B cell (primary cell): ENCODE measurements around the gene IFNK. TPM values are rescaled to one million over a fixed set of nuclear protein-coding genes. Genes with fewer than 3 reads are reported as not detected.

ENCODE experiments used
- ATAC-seq: fragments of 200-7000 bp; cut with Tn5 transposase; one replicate; pipeline ENCODE4 v1.10.0; 2021; ENCODE audit warnings: low read depth, mild to moderate bottlenecking, moderate number of reproducible peaks, moderate library complexity
- CTCF ChIA-PET: fragments of 350-600 bp; sonication (Branson Sonifier 250); formaldehyde crosslinking; loops from one replicate; lab custom pipeline; 2021; ENCODE audit warnings: antibody characterized with exemption, inconsistent platforms; lab: Charles Lee
- POLR2A ChIA-PET: fragments of 350-600 bp; sonication (Branson Sonifier 250); formaldehyde crosslinking; loops from one replicate; lab custom pipeline; 2021; ENCODE audit warnings: antibody characterized with exemption; lab: Charles Lee
- DNase-seq: peaks from one replicate; pipeline ENCODE4 v3.0.0; 2013
- H2AFZ ChIP-seq: 2 replicates; pipeline ENCODE4 v1.6.1; 2012; ENCODE audit warnings: mild to moderate bottlenecking, low read depth, low read length; ENCODE audit not compliant: insufficient read depth, poor library complexity, severe bottlenecking
- H3K27ac ChIP-seq, 2 donors: 1 replicate in 1 of 2; 2 replicates in 1 of 2; pipeline ENCODE4 v1.5.1; 2012 to 2013; ENCODE audit warnings: low read length in 2 of 2, mild to moderate bottlenecking in 2 of 2, moderate library complexity in 1 of 2
- H3K27me3 ChIP-seq, 4 experiments: fragments of 200-600 bp in 1 of 4; sonication (generic) in 1 of 4; replicated peaks in 1 of 4; 1 replicate in 2 of 4; 2 replicates in 2 of 4; pipeline versions ENCODE4 v1.6.1 to v1.7.0; 2013 to 2016; ENCODE audit warnings: low read length in 3 of 4, mild to moderate bottlenecking in 2 of 4, mixed read lengths in 1 of 4, moderate library complexity in 1 of 4; ENCODE audit not compliant: insufficient read depth in 4 of 4, control insufficient read depth in 3 of 4; ENCODE audit errors: control extremely low read depth in 1 of 4
- H3K36me3 ChIP-seq, 2 experiments: replicated peaks in 1 of 2; 1 replicate in 1 of 2; 2 replicates in 1 of 2; pipeline versions ENCODE4 v1.6.1 to v1.7.1; 2013; ENCODE audit warnings: low read length in 1 of 2; ENCODE audit not compliant: insufficient read depth in 2 of 2, control insufficient read depth in 1 of 2; ENCODE audit errors: control extremely low read depth in 1 of 2, extremely low read depth in 1 of 2
- H3K4me1 ChIP-seq, 2 donors: fragments of 200-600 bp in 1 of 2; sonication (generic) in 1 of 2; 1 replicate in 1 of 2; 2 replicates in 1 of 2; pipeline versions ENCODE4 v1.5.1 to v1.6.1; 2013 to 2017; ENCODE audit warnings: low read length in 2 of 2; ENCODE audit not compliant: control insufficient read depth in 2 of 2, insufficient read depth in 2 of 2
- H3K4me2 ChIP-seq: replicated peaks from 2 replicates; pipeline ENCODE3; 2012; ENCODE audit warnings: mild to moderate bottlenecking, low read depth, low read length; ENCODE audit not compliant: poor library complexity, severe bottlenecking
- H3K4me3 ChIP-seq, 5 experiments: fragments of 200-600 bp in 1 of 5; sonication (generic) in 1 of 5; 1 replicate in 3 of 5; 2 replicates in 2 of 5; pipeline versions ENCODE4 v1.5.1 to v1.7.0; 2011 to 2016; ENCODE audit warnings: low read length in 4 of 5, mild to moderate bottlenecking in 4 of 5, low read depth in 2 of 5, control low read depth in 1 of 5, moderate library complexity in 1 of 5; ENCODE audit not compliant: insufficient read depth in 1 of 5; ENCODE audit errors: control extremely low read depth in 1 of 5, extremely low read depth in 1 of 5
- H3K79me2 ChIP-seq: fragments of 200-600 bp; sonication (generic); one replicate; pipeline ENCODE4 v1.6.0; 2016; ENCODE audit warnings: low read length; ENCODE audit not compliant: control insufficient read depth, insufficient read depth
- H3K9ac ChIP-seq: fragments of 200-600 bp; sonication (generic); 2 replicates; pipeline ENCODE4 v1.6.1; 2017; ENCODE audit warnings: mild to moderate bottlenecking, low read length, moderate library complexity
- H3K9me3 ChIP-seq, 3 donors: one replicate each; pipeline versions ENCODE4 v1.6.1 to v1.7.1; 2013; ENCODE audit warnings: low read length in 2 of 3; ENCODE audit not compliant: control insufficient read depth in 2 of 3, insufficient read depth in 1 of 3; ENCODE audit errors: control extremely low read depth in 1 of 3
- H4K20me1 ChIP-seq: 2 replicates; pipeline ENCODE4 v1.6.0; 2012; ENCODE audit warnings: mild to moderate bottlenecking, low read length; ENCODE audit not compliant: insufficient read depth, control insufficient read depth, poor library complexity, severe bottlenecking
- H3K27ac Mint-ChIP-seq: one replicate; pipeline ENCODE4 v1.8.0; 2021; ENCODE audit warnings: mixed read lengths
- H3K27me3 Mint-ChIP-seq: one replicate; pipeline ENCODE4 v1.8.0; 2021; ENCODE audit warnings: mixed read lengths
- H3K4me1 Mint-ChIP-seq: one replicate; pipeline ENCODE4 v1.8.0; 2021; ENCODE audit warnings: mixed read lengths
- H3K4me3 Mint-ChIP-seq: one replicate; pipeline ENCODE4 v1.8.0; 2021; ENCODE audit warnings: mixed read lengths
- H3K9me3 Mint-ChIP-seq: one replicate; pipeline ENCODE4 v1.8.0; 2022; ENCODE audit warnings: mixed read lengths; ENCODE audit not compliant: insufficient read depth
- CTCF ChIP-seq: fragments of 200-600 bp; IDR thresholded peaks from one replicate; pipeline ENCODE4 v1.8.0; 2022; ENCODE audit warnings: antibody characterized with exemption, mild to moderate bottlenecking
- EZH2 ChIP-seq: IDR thresholded peaks from 2 replicates; pipeline ENCODE4 v1.6.1; 2012; ENCODE audit warnings: borderline replicate concordance, low read depth, mild to moderate bottlenecking, moderate library complexity, low read length; ENCODE audit not compliant: insufficient read depth, poor library complexity, severe bottlenecking
- WGBS: methylation state at CpG from one replicate; pipeline ENCODE4 v1.1.5; 2013; ENCODE audit warnings: missing lambda C conversion rate; ENCODE audit not compliant: insufficient coverage; 5-methylcytosine and 5-hydroxymethylcytosine counted together
- intact Hi-C: fragments of 100-400 bp; cut with micrococcal nuclease; formaldehyde crosslinking; loops from one replicate; pipeline ENCODE4 v1.10.0; 2022
- polyA plus RNA-seq: library from polyadenylated mRNA; depleted of rRNA; stranded (reverse); fragments of >200 nt; gene quantifications from 2 replicates; pipeline ENCODE4 v1.2.3, GENCODE V29; 2012
- total RNA-seq, 2 donors: library from RNA; stranded (reverse); fragments of 120-200 nt in 1 of 2; gene quantifications; 1 replicate in 1 of 2; 2 replicates in 1 of 2; pipeline versions ENCODE4 v1.2.3 to v1.2.4, GENCODE V29; 2013 to 2022

The IFNK gene
- total and polyA plus RNA-seq, 2 donors (not counting 1 experiment from before 2014, with no cell fraction given): not detected

- WGBS: 78% methylated on average over 3 of the region's 5 CpGs
- DNase-seq (no peak), ATAC-seq (no peak)
- H3K4me1 ChIP-seq: peaks cover 8 to 10% of the 10 kb centered on the region in 2 donors
- TF ChIP-seq EZH2: no peak
- no peak overlapping the region for H2AFZ ChIP-seq
- H3K9ac ChIP-seq: no peak overlapping the region
- no peak overlapping the region for H3K4me3 Mint-ChIP-seq
- no peaks in the 10 kb centered on the region for H3K27me3 Mint-ChIP-seq
- intact Hi-C loops: no loop called here
- H3K27me3 ChIP-seq: no peaks in the 10 kb centered on the region
- H3K9me3 ChIP-seq: no peaks in the 10 kb centered on the region
- H3K27ac Mint-ChIP-seq: peak overlapping the region; percentile 38
- H3K36me3 ChIP-seq: peaks cover 0 to 10% of the 10 kb centered on the region in 2 experiments
- peaks cover 41% of the 10 kb centered on the region for H3K4me1 Mint-ChIP-seq
- no peaks in the 10 kb centered on the region for H3K9me3 Mint-ChIP-seq
- no peak overlapping the region for H3K4me3 ChIP-seq
- no peaks in the 10 kb centered on the region for H4K20me1 ChIP-seq
- CTCF ChIA-PET: interaction anchor here (0.9 kb wide), 1 partner anchor 42 kb away, joined by 3 read pairs; no protein-coding TSS in a partner anchor
- POLR2A ChIA-PET: no interaction called here
- no peak overlapping the region for H3K27ac ChIP-seq
- no peak overlapping the region for H3K4me2 ChIP-seq
- peaks cover 19% of the 10 kb centered on the region for H3K79me2 ChIP-seq
Observed at GRCh38 chr9:27505744-27506161, 18.3 kb upstream of the IFNK start.

GRCh38 chr9:27506981-27507380 lies 17.1 kb upstream of the IFNK start:
- Histone ChIP-seq H3K36me3 (peaks cover 0 to 11% of the 10 kb centered on the region in 2 experiments), H3K9me3 (no peaks in the 10 kb centered on the region), H3K4me3 (no peak overlapping the region), H3K27ac (no peak overlapping the region), H3K27me3 (no peaks in the 10 kb centered on the region), H3K4me2 (no peak overlapping the region), H2AFZ (no peak overlapping the region), H3K79me2 (peaks cover 24% of the 10 kb centered on the region), H3K9ac (no peak overlapping the region), H3K4me1 (peaks cover 1 to 2% of the 10 kb centered on the region in 2 donors), H4K20me1 (peaks cover 3% of the 10 kb centered on the region)
- no peaks in the 10 kb centered on the region for H3K27me3 Mint-ChIP-seq
- DNase-seq (no peak), ATAC-seq (no peak)
- no peak overlapping the region for H3K27ac Mint-ChIP-seq
- peaks cover 29% of the 10 kb centered on the region for H3K4me1 Mint-ChIP-seq
- WGBS: 75% methylated on average over 2 of the region's 2 CpGs
- intact Hi-C loops: no loop called here
- CTCF ChIA-PET: no interaction called here
- TF ChIP-seq EZH2: no peak
- no peak for TF ChIP-seq CTCF
- POLR2A ChIA-PET: no interaction called here
- H3K9me3 Mint-ChIP-seq: no peaks in the 10 kb centered on the region
- no peak overlapping the region for H3K4me3 Mint-ChIP-seq
